Keratinocyte (primary cell): ENCODE data around the gene OLFML2A. TPM values are rescaled to one million over a fixed set of nuclear protein-coding genes. Genes with fewer than 3 reads are reported as not detected.

ENCODE experiments used
- DNase-seq: peaks from one replicate; pipeline ENCODE4 v3.0.0-alpha.2; 2011; ENCODE audit warnings: low read depth, missing footprints, low spot score
- FAIRE-seq: peaks from 2 replicates; lab custom pipeline; 2011; peaks lifted over from hg19 to GRCh38; lab: Jason Lieb, UNC
- H2AFZ ChIP-seq: 2 replicates; pipeline ENCODE4 v1.6.0; 2012; ENCODE audit warnings: low read length, control low read depth, inconsistent platforms; ENCODE audit not compliant: control insufficient read depth
- H3K27ac ChIP-seq: 2 replicates; pipeline ENCODE4 v1.5.1; 2011; ENCODE audit warnings: low read length; ENCODE audit not compliant: control insufficient read depth, insufficient read depth
- H3K27me3 ChIP-seq: 3 replicates; pipeline ENCODE4 v1.6.0; 2011; ENCODE audit warnings: low read length; ENCODE audit not compliant: control insufficient read depth, insufficient read depth; ENCODE audit errors: extremely low read depth
- H3K36me3 ChIP-seq, 2 experiments: 2 replicates in 1 of 2; 3 replicates in 1 of 2; pipeline ENCODE4 v1.5.1; 2011; ENCODE audit warnings: low read length in 2 of 2, mild to moderate bottlenecking in 1 of 2; ENCODE audit not compliant: control insufficient read depth in 2 of 2, insufficient read depth in 2 of 2; ENCODE audit errors: extremely low read depth in 1 of 2
- H3K4me1 ChIP-seq: 3 replicates; pipeline ENCODE4 v1.5.1; 2011; ENCODE audit warnings: low read length; ENCODE audit not compliant: control insufficient read depth, insufficient read depth; ENCODE audit errors: extremely low read depth
- H3K4me2 ChIP-seq: 3 replicates; pipeline ENCODE4 v1.6.0; 2011; ENCODE audit warnings: low read depth, low read length; ENCODE audit not compliant: control insufficient read depth, insufficient read depth; ENCODE audit errors: extremely low read depth
- H3K4me3 ChIP-seq, 3 experiments: fragments of 200-600 bp in 1 of 3; sonication (generic) in 1 of 3; 2 replicates in 2 of 3; 3 replicates in 1 of 3; pipeline ENCODE4 v1.5.1; 2011 to 2016; ENCODE audit warnings: low read length in 3 of 3, mild to moderate bottlenecking in 3 of 3, control low read depth in 2 of 3, inconsistent platforms in 1 of 3, low read depth in 1 of 3, mixed read lengths in 1 of 3, mixed run types in 1 of 3, moderate library complexity in 1 of 3; ENCODE audit not compliant: control insufficient read depth in 2 of 3, insufficient read depth in 2 of 3; ENCODE audit errors: extremely low read depth in 1 of 3
- H3K79me2 ChIP-seq: 2 replicates; pipeline ENCODE4 v1.6.0; 2012; ENCODE audit warnings: low read length; ENCODE audit not compliant: control insufficient read depth, insufficient read depth
- H3K9ac ChIP-seq: 3 replicates; pipeline ENCODE4 v1.6.0; 2011; ENCODE audit warnings: low read length; ENCODE audit not compliant: control insufficient read depth, insufficient read depth; ENCODE audit errors: extremely low read depth
- H3K9me1 ChIP-seq: 3 replicates; pipeline ENCODE4 v1.6.0; 2011; ENCODE audit warnings: low read length; ENCODE audit not compliant: control insufficient read depth, insufficient read depth; ENCODE audit errors: extremely low read depth
- H3K9me3 ChIP-seq: 2 replicates; pipeline ENCODE4 v1.5.1; 2012; ENCODE audit warnings: low read depth, low read length; ENCODE audit not compliant: control insufficient read depth
- H4K20me1 ChIP-seq: 3 replicates; pipeline ENCODE4 v1.6.0; 2011; ENCODE audit warnings: low read length; ENCODE audit not compliant: control insufficient read depth, insufficient read depth; ENCODE audit errors: extremely low read depth
- CTCF ChIP-seq, 3 experiments: IDR thresholded peaks in 1 of 3; conservative IDR thresholded peaks in 1 of 3; optimal IDR thresholded peaks in 1 of 3; 2 replicates in 2 of 3; 3 replicates in 1 of 3; pipeline versions ENCODE3 to v1.5.1; 2011; ENCODE audit warnings: low read length in 3 of 3, mild to moderate bottlenecking in 3 of 3, moderate library complexity in 2 of 3, control low read depth in 1 of 3, inconsistent platforms in 1 of 3; ENCODE audit not compliant: insufficient read depth in 2 of 3; ENCODE audit errors: extremely low read depth in 1 of 3
- EZH2 ChIP-seq: IDR thresholded peaks from one replicate; pipeline ENCODE4 v1.6.1; 2012; ENCODE audit warnings: inconsistent platforms, mild to moderate bottlenecking, low read length, moderate library complexity
- dilution Hi-C: fragments of 300-500 bp; cut with MboI; formaldehyde crosslinking; loops from one replicate; pipeline ENCODE4 v1.7.0; 2020; ENCODE audit warnings: low sequenced_read_pairs; ENCODE audit not compliant: extremely low pct_ligation_motif_present
- polyA plus RNA-seq, 5 experiments: library from polyadenylated mRNA; depleted of rRNA in 3 of 5; stranded (reverse) in 3 of 5; stranded (forward) in 1 of 5; unstranded in 1 of 5; fragments of >200 nt; gene quantifications; 1 replicate in 1 of 5; 2 replicates in 3 of 5; 3 replicates in 1 of 5; pipeline versions ENCODE4 v1.2.1 to v1.2.3, GENCODE V29; 2011 to 2012; ENCODE audit warnings: missing spikeins in 2 of 5, low read depth in 1 of 5, low replicate concordance in 1 of 5

The OLFML2A gene
- polyA plus RNA-seq, 1 donor (not counting 4 experiments of a cell fraction or from before 2014, with no cell fraction given): 1.1 TPM

GRCh38 chr9:124809211-124809610, 32.3 kb downstream of the OLFML2A start:
- FAIRE-seq (no peak), DNase-seq (no peak)
- no peaks in the 10 kb centered on the region for H3K79me2 ChIP-seq
- no peaks in the 10 kb centered on the region for H3K9me1 ChIP-seq
- H3K27ac ChIP-seq: no peak overlapping the region
- no peaks in the 10 kb centered on the region for H3K9me3 ChIP-seq
- H3K4me1 ChIP-seq: peaks cover 55% of the 10 kb centered on the region
- no peak overlapping the region for H3K4me2 ChIP-seq
- TF ChIP-seq EZH2 (no peak), CTCF (optimal IDR thresholded peaks at IDR 0.05 in 1 of 3, IDR thresholded peaks at IDR 0.05 in 1 of 3, conservative IDR thresholded peaks at IDR 0.05 in 1 of 3; ENCODE audit: extremely low read depth in 1 of 3, insufficient read depth in 2 of 3, low read length in 3 of 3) (no peak)
- H3K9ac ChIP-seq: no peak overlapping the region
- no peaks in the 10 kb centered on the region for H3K36me3 ChIP-seq
- no peak overlapping the region for H2AFZ ChIP-seq
- no peak overlapping the region for H3K4me3 ChIP-seq
- H4K20me1 ChIP-seq: no peaks in the 10 kb centered on the region
- no peaks in the 10 kb centered on the region for H3K27me3 ChIP-seq
- dilution Hi-C loops: no loop called here

GRCh38 chr9:124809741-124810500, 33.0 kb downstream of the OLFML2A start:
- dilution Hi-C loops: no loop called here
- Histone ChIP-seq H3K27me3 (no peaks in the 10 kb centered on the region), H3K4me3 (no peak overlapping the region), H3K4me1 (peaks cover 58% of the 10 kb centered on the region), H3K9me1 (no peaks in the 10 kb centered on the region), H3K4me2 (no peak overlapping the region), H3K9me3 (no peaks in the 10 kb centered on the region), H2AFZ (no peak overlapping the region), H3K27ac (no peak overlapping the region), H3K79me2 (no peaks in the 10 kb centered on the region), H3K9ac (no peak overlapping the region), H4K20me1 (no peaks in the 10 kb centered on the region), H3K36me3 (no peaks in the 10 kb centered on the region)
- no peak for TF ChIP-seq EZH2
- TF ChIP-seq CTCF (optimal IDR thresholded peaks at IDR 0.05 in 1 of 3, IDR thresholded peaks at IDR 0.05 in 1 of 3, conservative IDR thresholded peaks at IDR 0.05 in 1 of 3; ENCODE audit: extremely low read depth in 1 of 3, insufficient read depth in 2 of 3, low read length in 3 of 3): no peak
- no peak for FAIRE-seq
- DNase-seq: no peak
